SHP77 treated with DMSO at 0.1 percent for 48 hours (cell line): ENCODE data around the gene SCAMP4.
"Not testable (repeated sequence)": the region's sequence is repeated elsewhere in the genome, so short reads cannot be mapped to it uniquely, and the experiment has no call there.

Experiments used
- DNase-seq: peaks from one replicate; lab custom pipeline; 2025; lab: John Stamatoyannopoulos, UW

Gene SCAMP4

DNA sequence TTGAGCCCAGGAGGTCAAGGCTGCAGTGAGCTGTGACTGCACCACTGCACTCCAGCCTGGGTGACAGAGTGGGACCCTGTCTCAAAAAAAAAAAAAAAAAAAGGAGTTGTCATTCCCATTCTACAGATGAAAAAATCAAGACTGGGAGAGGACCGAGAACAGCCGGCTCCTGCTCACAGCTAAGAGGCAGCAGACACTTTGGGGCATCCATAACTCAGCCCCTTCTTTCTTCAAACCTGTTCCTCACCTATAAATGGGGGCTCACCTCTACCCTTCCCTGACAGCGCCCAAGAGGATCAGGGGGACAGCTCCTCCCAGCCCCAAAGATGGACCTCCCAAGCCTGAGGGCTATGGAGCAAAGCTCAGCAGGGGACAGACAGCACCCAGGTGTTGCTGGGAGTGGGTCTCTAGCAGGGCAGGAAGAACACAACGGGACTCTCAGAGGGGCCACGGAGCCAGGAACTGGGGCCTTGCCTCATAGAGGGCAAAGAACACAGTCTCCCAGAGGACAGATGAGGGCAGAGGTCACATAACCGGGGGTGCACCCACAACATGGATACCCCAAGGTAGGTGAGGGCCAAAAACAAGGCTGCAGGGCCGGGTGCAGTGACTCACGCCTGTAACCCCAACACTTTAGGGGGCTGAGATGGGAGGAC lies 38.4 kb upstream of the SCAMP4 start:
- no peak for DNase-seq

DNA sequence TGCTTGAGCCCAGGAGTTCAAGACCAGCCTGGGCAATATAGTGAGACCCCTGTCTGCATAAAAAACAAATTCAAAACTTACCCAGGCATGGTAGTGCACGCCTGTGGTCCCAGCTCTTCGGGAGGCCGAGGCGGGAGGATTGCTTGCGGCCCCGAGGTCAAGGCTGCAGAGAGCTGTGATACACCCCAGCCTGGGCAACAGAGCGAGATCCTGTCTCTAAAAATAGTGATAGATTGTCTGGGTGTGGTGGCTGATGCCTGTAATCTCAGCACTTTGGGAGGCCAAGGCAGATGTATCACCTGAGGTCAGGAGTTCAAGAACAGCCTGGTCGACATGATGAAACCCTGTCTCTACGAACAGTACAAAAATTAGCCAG lies 37.9 kb upstream of the SCAMP4 start:
- DNase-seq: no peak

DNA sequence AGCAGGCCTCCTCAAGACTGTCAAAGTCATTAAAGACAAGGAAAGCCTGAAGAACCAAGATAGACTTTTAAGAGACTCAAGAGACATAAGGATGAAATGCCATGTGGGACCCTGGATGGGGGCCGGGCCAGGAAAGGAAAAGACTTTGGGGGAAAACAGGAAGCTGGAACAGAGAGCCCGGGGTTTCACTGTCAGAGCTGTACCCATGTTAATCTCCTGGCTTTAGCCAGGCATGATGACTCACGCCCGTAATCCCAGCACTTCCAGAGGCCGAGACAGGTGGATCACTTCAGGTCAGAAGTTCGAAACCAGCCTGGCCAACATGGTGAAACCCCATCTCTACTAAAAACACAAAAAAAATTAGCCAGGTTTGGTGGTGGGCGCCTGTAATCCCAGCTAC lies 36.2 kb upstream of the SCAMP4 start:
- no peak for DNase-seq

DNA sequence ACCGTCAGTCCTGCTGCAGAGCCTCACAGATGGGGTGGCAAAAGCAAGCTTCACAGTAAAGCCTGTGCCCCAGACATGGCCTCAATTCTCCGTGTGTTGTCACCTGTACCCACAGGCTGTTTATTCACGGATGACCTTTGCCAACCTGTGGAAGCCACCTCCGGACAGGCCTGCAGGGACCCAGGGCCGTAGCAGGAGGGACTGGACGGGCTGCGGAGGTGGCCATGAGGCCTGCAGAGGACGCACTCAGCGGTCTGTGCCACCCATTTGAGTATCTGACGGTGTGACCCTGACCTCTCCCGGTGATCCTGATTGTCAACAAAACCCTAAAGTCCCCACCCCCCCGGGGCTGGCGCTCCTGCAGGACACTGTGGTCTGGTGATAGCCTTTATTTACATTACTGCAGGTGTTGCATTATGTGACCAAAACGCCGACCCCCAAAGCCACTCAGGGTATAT lies 34.0 kb upstream of the SCAMP4 start:
- DNase-seq: no peak

DNA sequence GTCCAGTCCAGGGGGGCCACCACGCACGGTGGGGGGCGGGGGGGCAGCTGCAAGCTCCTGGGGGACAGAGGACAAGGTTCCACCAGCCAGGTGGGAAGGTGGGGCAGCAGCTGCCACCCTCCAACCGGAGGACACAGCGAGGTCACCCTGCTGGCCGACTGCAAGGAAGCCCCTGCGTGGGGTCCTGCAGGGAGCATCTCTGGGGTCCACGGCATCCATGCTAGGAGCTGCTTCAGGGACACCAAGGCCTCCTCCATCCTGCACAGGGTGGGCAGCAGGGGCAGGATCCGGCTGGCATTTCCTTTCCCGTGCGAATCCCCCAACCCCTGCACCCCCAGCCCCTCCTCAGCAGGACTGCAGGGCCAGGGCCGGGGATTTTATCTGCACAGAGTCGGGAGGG lies 33.6 kb upstream of the SCAMP4 start:
- DNase-seq: no peak

DNA sequence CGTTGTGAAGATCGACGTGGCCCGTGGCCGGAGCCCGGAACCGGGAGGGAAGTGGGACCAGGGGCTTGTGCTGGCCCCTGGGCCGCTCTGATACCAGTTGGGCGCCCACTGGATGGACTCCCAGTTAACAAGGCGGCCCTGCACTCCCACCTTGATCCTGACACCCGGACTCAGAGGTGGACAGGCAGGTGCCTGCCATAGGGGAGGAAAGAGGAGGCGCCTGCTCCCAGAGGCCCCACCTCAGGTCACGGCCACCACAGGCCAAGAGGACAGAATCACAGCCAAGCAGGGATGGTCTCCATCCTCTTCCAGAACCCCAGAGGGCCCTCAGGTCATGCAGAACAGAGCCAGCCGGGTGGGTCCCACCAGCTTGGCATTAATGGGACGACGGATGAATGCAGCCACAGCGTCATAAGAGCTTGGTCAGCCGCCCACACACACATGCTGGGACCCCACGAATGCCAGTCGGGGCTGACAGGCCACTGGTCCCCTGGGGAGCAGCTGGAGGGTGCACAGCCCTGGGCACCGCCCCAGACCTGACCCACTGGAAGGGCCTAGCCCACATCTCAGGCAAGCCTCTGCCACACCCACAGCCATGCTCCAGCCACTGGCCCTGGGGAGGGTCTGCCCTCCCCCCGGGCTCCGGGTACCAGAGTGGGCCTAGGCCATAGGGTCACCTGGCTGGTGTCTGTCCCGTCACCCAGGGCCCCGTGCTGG lies 32.2 kb upstream of the SCAMP4 start:
- no peak for DNase-seq

DNA sequence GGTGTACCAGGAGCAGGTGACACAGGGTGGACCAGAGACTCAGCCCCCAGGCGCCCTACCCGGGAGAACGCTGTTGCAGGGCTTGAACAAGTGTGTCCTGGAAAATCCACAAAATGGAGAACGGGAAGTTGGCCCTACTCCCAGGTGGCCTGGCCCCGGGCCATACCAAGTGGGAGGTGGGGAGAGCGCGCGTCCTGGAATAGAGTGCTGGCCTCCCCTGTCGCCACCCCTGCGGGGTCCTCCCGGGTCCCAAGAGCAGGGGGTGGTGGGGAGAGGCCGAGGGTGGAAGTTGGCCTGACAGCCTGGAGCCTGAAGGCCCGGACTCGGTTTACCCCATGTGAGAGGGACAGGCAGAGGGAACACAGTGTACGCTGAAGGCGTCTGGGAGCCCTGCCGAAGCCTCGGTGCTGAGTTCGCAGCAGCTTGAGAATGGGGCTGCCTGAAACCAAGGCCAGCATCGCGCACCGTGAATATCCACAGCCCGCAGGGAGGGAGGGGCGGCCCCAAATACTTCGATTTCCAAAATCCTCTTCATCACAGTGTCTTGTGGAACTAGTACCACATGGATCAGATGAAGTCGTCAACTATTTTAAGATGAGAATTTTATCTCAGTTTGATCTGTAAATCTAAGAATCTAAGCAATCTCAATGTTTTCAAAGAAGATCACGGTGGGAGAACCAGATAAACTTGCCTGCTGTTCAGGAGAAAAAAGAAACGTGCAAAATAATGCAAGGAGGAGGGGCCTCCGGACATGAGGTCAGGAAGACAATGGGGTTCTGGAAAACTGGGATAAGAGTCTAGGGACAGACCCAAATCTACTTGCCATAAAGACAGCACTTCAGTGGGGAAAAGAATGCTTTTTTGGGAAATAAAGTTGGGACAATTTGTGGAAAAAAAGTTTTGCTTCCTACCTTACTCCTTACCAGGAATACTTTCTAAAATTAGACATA lies 31.4 kb upstream of the SCAMP4 start:
- no peak for DNase-seq

DNA sequence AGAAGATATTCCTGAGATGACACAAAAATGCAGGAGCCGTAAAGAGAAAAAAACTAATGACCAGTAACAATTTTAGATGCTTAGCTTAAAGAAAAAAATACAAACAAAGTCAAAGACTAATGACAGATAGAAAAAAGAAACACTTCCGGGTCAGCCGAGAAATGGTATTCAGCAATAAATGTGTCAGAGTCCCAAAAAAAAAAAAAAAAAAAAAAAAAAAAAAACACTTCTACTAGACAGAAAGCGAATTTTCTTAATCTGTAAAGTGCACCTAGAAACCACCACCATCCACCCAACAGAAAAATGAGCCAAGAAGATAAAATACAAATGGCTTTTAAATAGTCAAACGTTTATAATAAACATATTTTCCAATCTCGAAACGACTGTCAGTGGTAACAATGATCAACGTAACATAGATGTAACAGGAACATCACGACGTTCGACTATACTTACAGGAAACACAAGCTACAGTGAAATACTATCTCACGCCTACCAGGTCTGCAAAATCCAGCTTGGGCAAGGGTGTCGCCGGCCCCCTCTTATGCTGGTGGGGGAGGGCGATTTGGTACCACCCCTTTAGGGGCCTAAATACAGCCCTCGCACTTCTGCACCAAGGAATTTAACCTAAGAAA lies 30.5 kb upstream of the SCAMP4 start:
- DNase-seq: no peak

DNA sequence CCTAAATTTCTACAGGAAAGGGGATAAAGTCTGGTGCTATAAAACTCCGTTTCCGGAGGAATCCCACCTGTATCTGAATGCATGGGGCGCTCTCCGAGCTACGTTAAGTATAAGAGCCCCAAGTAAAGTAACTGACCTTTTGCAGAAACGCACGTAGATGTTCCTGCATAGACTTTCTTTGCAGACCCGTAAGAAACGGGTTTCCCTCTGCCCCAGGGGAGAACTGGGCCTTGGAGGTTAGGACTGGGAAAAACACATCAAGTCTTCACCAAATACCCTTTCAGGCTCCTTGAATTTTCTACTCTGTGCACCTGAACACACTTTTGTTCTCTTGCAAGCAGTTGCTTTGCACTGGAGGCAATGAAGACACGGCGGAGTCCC lies 29.9 kb upstream of the SCAMP4 start:
- DNase-seq: not testable (repeated sequence)

DNA sequence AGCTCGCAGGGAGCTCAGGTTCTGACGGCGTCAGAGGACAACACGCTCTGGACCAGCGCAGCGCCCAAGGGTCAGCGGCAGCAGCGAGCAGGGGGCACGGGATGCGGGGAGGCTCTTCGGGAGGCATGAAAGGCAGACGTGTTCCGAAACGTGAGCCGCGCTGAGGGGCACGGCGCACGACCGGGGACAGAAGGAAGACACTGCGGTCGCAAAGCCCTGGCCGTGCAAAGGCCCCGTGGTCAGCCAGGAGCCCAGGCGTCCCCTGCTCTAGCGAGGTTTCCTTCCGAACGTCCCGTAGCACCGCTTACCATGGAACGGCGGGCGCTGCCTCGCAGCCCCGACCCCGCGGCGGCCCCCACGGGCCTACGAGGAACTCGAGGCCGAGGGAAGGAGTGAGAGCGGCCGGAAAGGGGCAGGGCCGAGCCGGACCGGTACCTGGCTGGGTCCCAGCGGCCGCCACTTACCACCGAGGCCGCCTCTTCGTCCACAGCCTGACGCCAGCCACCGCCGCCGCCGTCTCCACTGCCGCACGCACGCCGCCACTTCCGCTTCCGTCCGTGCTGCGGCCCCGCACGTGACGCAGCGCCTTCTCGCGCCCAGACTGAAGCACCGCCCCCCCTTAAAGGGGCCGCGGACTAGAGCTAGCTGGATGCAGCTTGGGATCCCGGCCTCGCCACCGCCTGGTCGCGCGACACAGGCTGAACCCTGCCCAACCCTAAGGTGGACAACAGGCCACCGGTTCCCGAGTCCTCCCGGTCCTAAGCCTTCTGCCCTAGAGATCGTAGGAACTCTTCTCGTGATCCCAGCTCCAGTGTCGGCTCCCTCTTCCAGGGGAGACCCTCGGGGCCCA lies 29.3 kb upstream of the SCAMP4 start:
- DNase-seq: peak; percentile 72

DNA sequence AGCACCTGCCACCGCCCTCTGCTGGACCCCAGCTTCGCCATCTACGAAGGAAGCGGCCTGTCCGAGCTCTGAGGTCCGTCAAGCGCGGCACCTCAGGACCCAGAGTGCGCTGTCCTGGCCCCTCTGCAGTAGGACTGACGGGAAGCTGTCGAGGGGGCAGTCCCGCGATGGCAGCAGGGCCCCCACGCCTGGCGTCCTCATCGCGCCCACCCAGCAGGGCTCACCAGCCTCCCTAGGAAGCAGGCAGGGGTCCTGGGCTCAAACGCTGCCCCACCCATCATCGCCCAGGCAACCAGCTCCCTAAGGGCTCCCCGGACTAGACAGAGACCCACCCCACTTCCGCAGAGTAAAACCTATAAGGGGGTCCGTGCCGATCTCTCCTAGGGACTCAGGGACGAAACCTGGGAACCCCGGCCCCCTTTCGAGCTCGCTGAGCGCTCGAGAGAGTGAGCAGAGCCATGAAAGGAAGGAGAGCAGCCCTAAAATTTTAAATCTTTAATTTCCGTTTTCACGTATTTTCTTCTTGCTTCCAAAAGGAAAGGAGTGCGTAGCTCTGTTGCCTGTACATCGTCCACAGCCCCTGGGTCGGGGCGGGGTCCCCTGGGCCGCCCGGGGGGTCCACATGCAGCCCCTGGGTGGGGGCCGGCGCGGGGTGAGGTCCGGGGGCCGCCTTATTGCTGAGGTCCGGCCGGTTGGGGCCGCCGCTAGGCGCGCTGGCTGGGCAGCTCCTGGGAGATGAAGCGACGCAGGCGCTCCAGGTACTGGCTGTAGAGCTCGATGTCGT lies 28.5 kb upstream of the SCAMP4 start:
- not testable (repeated sequence) for DNase-seq

DNA sequence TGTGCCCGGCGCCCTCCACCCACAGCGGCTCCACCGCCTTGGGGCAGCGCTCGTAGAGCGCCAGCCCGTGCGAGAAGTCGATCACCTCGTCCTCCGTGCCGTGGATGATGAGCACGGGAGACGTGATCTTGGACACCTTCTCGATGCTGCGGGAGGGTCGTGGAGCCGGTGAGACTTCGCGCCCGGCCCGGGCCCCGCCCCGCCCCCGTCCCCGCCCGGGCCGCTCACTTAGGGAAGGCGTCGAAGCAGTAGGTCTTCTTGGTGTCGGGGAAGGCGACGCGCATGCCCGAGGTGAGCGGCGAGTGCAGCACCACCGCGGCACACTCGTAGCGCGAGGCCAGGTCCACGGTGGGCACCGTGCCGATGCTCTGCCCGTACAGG lies 27.9 kb upstream of the SCAMP4 start:
- not testable (repeated sequence) for DNase-seq

DNA sequence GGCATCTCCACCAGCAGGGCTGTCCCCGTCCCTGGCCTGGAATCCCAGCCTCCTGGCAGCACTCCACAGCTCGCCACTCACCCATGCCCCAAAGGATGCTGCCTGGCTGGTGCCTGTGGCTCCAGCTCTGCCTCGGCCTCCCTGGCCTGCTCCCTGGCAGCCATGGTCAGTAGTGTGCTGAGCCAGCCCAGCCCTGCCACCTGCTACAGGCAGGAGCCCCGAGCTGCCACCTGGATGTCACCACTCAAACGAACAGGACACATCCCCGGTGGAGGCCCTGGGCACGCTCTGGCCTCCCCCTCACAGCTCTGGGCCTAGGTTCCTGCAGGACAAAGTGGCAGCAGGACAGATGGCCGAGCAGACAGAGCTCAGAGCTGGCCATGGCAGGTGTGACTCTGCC lies 26.6 kb upstream of the SCAMP4 start:
- DNase-seq: not testable (repeated sequence)

DNA sequence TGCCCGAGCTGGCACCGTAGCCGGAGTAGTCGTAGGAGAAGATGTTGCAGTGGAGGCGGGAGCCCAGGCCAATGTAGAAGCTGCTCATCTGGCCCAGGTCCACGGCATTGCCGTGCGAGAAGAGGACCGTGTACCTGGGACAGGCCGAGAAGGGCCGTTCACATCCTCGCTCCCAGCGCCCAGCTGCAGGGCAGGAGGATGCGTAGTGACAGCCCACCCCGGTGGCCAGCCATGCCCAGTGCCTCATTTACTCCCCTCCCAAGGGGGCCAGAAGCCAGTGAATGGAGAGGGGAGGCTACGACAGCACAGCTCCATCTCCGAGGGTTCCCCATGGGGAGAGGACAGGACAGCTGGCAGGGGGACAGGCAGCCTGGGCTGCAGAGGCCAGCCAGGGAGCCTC lies 25.2 kb upstream of the SCAMP4 start:
- not testable (repeated sequence) for DNase-seq

DNA sequence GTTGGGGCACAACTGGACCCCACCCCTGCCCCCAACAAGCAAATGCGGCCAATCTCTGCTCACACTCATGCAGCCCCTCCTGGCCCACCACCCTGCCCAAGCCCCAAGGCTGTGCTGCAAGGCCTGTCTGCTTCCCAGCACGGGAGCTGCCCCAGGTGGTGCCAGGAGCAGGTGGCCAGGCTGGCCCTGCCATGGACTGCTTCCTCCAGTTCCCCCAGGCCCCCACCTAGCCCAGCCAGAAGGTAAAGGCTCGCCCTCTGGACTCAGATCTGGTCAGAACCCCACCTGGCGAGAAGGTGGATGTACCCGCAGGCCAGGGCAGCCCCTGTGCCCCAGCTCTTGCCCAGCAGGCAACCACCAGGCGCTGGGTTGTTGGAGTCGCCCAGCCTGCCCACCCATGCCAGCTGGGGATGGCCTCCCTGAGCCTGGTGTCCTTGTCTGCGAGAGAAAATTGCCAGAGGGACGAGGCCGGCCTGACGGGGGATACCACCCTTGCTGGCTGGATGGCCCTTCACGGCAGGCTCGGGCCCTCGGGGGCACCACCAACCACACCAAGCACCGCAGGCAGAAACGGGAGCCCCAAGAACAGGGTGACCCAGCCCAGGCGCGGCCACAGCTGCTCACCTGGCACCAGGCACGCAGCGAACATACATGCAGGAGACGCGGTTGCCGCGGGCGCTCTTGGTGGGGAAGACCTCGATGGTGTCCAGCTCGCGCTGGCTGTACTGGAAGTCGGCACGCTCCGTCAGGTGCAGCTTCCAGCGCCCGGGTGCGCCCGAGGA lies 24.4 kb upstream of the SCAMP4 start:
- DNase-seq: no peak

DNA sequence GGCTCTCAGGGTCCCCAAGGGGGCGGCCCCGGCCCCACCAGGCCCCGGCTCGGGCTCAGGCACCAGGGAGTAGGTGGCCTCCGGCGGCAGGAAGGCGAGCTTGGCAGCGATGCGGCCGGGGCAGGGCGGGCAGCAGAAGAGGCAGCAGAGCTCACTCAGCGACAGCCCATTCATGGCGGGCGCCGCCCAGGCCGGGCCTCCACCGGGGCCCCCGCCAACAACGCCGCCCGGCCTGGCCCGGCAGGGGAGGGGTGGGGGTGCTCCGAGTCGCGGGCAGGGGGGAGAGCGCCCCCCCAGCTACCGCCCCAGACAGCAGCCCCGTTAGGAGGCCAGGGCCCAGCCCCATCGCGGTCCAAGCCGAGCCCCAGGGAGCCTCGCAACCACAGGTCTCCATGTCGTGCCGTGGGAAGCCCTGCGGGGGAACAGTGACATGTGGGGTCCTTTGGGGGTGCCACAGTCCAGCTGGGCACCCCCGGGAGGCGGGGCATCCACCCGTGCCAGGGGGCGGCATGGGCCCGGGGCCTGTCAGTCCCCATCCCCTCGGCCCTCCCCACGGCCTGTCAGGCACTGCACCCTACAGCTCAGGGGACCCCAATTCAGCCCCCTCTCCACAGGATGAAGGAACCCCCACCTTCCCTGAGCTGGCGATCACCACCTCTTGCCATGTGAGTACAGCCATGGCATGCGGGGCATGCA lies 23.7 kb upstream of the SCAMP4 start:
- not testable (repeated sequence) for DNase-seq

DNA sequence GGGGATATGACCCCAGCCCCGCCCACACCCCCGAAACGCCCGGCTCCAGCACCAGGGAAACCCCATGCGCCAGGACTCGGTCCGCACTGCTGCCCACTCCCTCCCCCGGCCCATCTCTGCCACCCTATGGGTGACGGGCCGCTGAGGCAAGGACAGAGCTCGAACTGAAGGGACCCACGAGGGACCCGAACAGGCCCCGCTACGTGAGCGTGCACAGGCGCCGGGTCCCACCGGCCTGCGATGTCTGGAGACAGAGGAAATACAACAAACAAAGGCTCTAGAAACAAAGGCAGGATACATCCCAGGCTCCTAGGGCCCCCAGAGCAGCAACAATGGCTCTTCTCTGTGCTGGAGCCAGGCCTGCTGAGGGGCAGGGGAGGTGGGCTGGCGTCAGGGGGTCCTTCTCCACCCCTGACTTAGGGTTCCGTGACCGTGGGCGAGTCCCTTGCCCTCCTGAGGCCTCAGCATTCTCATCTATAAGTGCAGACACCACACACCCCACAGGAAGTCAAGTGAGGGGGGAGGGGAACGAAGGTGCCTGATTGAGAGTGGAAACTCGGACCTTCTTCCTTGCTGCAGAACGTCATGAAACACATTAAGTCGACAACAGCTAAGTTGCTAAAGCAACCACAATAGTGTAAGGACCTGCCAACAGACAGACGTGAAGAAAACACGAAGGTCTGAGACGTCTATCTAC lies 23.0 kb upstream of the SCAMP4 start:
- DNase-seq: no peak
